GM23338 (cell line): ENCODE results near the gene SPRYD7. TPM values are rescaled to one million over a fixed set of nuclear protein-coding genes. Genes with fewer than 3 reads are reported as not detected.

ENCODE experiments used
- ATAC-seq: fragments of 200-7000 bp; cut with Tn5 transposase; 3 replicates; pipeline ENCODE4 v1.9.1; 2020
- DNase-seq: peaks from one replicate; pipeline ENCODE4 v3.0.0-alpha.2; 2015; ENCODE audit warnings: low spot score
- H2AFZ ChIP-seq: fragments of 200-600 bp; sonication (generic); 2 replicates; pipeline ENCODE4 v1.8.0; 2016; ENCODE audit warnings: antibody characterized with exemption, mild to moderate bottlenecking, moderate library complexity
- H3F3A ChIP-seq: fragments of 200-600 bp; sonication (generic); replicated peaks from 2 replicates; pipeline ENCODE4 v1.8.0; 2017; ENCODE audit warnings: antibody characterized with exemption, mixed run types, low read depth
- H3K27ac ChIP-seq: fragments of 200-600 bp; sonication (generic); 2 replicates; pipeline ENCODE4 v1.6.1; 2016; ENCODE audit warnings: low read depth
- H3K27me3 ChIP-seq: fragments of 200-600 bp; sonication (generic); 2 replicates; pipeline ENCODE4 v1.8.0; 2016; ENCODE audit warnings: mild to moderate bottlenecking, mixed run types, moderate library complexity; ENCODE audit not compliant: insufficient read depth
- H3K36me3 ChIP-seq: fragments of 200-600 bp; sonication (generic); 2 replicates; pipeline ENCODE4 v1.8.0; 2016; ENCODE audit warnings: mild to moderate bottlenecking; ENCODE audit not compliant: insufficient read depth
- H3K4me1 ChIP-seq: fragments of 200-600 bp; sonication (generic); 2 replicates; pipeline ENCODE4 v1.8.0; 2016; ENCODE audit warnings: mild to moderate bottlenecking, moderate library complexity; ENCODE audit not compliant: insufficient read depth
- H3K4me2 ChIP-seq: fragments of 200-600 bp; sonication (generic); 2 replicates; pipeline ENCODE4 v1.7.1; 2017; ENCODE audit warnings: mixed run types
- H3K4me3 ChIP-seq: fragments of 200-600 bp; sonication (generic); 2 replicates; pipeline ENCODE4 v1.6.1; 2016; ENCODE audit warnings: mixed run types
- H3K79me2 ChIP-seq: fragments of 200-600 bp; sonication (generic); replicated peaks from 2 replicates; pipeline ENCODE4 v1.8.0; 2017; ENCODE audit warnings: mild to moderate bottlenecking; ENCODE audit not compliant: insufficient read depth
- H3K9me2 ChIP-seq: fragments of 200-600 bp; sonication (generic); 2 replicates; pipeline ENCODE4 v1.8.0; 2017; ENCODE audit not compliant: insufficient read depth
- H4K20me1 ChIP-seq: fragments of 200-600 bp; sonication (generic); replicated peaks from 2 replicates; pipeline ENCODE4 v1.8.0; 2017; ENCODE audit warnings: mild to moderate bottlenecking; ENCODE audit not compliant: insufficient read depth
- H3K27ac Mint-ChIP-seq: 2 replicates; pipeline ENCODE4 v1.8.0; 2020; ENCODE audit warnings: inconsistent platforms, mild to moderate bottlenecking, moderate library complexity, mixed read lengths
- H3K27me3 Mint-ChIP-seq: 3 replicates; pipeline ENCODE4 v1.8.0; 2022; ENCODE audit warnings: low read depth, mild to moderate bottlenecking, moderate library complexity, mixed read lengths, inconsistent platforms; ENCODE audit not compliant: insufficient read depth, poor library complexity
- H3K36me3 Mint-ChIP-seq: 3 replicates; pipeline ENCODE4 v1.8.0; 2021; ENCODE audit warnings: low read depth, mild to moderate bottlenecking, inconsistent platforms, moderate library complexity, mixed read lengths
- H3K4me1 Mint-ChIP-seq: 3 replicates; pipeline ENCODE4 v1.8.0; 2020; ENCODE audit warnings: mild to moderate bottlenecking, inconsistent platforms, mixed read lengths
- H3K4me3 Mint-ChIP-seq: 3 replicates; pipeline ENCODE4 v1.8.0; 2021; ENCODE audit warnings: moderate library complexity, mild to moderate bottlenecking, inconsistent platforms, mixed read lengths
- H3K9me3 Mint-ChIP-seq: 3 replicates; pipeline ENCODE4 v1.8.0; 2020; ENCODE audit warnings: moderate library complexity, mild to moderate bottlenecking, inconsistent platforms, mixed read lengths
- CREB1 ChIP-seq: fragments of 250-450 bp; sonication (Bioruptor Pico); IDR thresholded peaks from 2 replicates; pipeline ENCODE4 v1.5.0; 2020; ENCODE audit warnings: low read depth, mild to moderate bottlenecking, moderate library complexity
- CTCF ChIP-seq, 2 experiments: fragments of 200-600 bp in 1 of 2; sonication (generic) in 1 of 2; conservative IDR thresholded peaks; 2 replicates each; pipeline versions ENCODE4 v1.5.1 to v1.6.1; 2016 to 2017; ENCODE audit warnings: antibody characterized with exemption in 2 of 2, low read depth in 2 of 2, mild to moderate bottlenecking in 2 of 2, moderate library complexity in 1 of 2
- EZH2 ChIP-seq: fragments of 200-600 bp; sonication (generic); IDR thresholded peaks from one replicate; pipeline ENCODE4 v1.8.0; 2017; ENCODE audit warnings: antibody characterized with exemption, mild to moderate bottlenecking, low read depth; ENCODE audit not compliant: unreplicated experiment
- EZH2phosphoT487 ChIP-seq: fragments of 200-600 bp; sonication (generic); IDR thresholded peaks from one replicate; pipeline ENCODE4 v1.8.1; 2018; ENCODE audit warnings: antibody characterized with exemption; ENCODE audit not compliant: unreplicated experiment
- JUNB ChIP-seq: IDR thresholded peaks from one replicate; pipeline ENCODE4 v1.6.1; 2016; ENCODE audit warnings: antibody characterized with exemption; ENCODE audit not compliant: unreplicated experiment
- POLR2AphosphoS5 ChIP-seq: IDR thresholded peaks from 2 replicates; pipeline ENCODE4 v1.6.1; 2016; ENCODE audit warnings: antibody characterized with exemption, low read depth
- REST ChIP-seq: IDR thresholded peaks from one replicate; pipeline ENCODE4 v1.6.1; 2018; ENCODE audit warnings: antibody characterized with exemption; ENCODE audit not compliant: unreplicated experiment
- ZNF114 ChIP-seq: fragments of 250-450 bp; sonication (Bioruptor Pico); IDR thresholded peaks from 2 replicates; pipeline ENCODE4 v1.5.0; 2020; ENCODE audit warnings: mild to moderate bottlenecking, moderate library complexity
- ZNF462 ChIP-seq: fragments of 250-450 bp; sonication (Bioruptor Pico); IDR thresholded peaks from 2 replicates; pipeline ENCODE4 v1.5.0; 2020; ENCODE audit warnings: mild to moderate bottlenecking, moderate library complexity
- polyA plus RNA-seq: library from polyadenylated mRNA; unstranded; fragments of >200 nt; fragmentation: Nextera tagmentation; extraction: Ambion mirVana; gene quantifications from 2 replicates; pipeline ENCODE4 v1.2.1, GENCODE V29; 2016
- total RNA-seq: library from RNA; depleted of rRNA; stranded (reverse); fragments of >200 nt; shearing (Covaris generic); gene quantifications from 2 replicates; pipeline ENCODE4 v1.2.3, GENCODE V29; 2014

SPRYD7 gene
- total and polyA plus RNA-seq, 2 experiments from 2014 or later, result 2.9 to 7.4 TPM

GRCh38 chr13:49967456-49967855 lies 31.3 kb upstream of the SPRYD7 start:
- peaks cover 8% of the 10 kb centered on the region; the same call in 1 of the 3 replicates for H3K9me3 Mint-ChIP-seq
- H3K36me3 ChIP-seq, result no peaks in the 10 kb centered on the region
- no peak overlapping the region for H3K27ac Mint-ChIP-seq
- no peak overlapping the region for H2AFZ ChIP-seq
- no peak overlapping the region for H3K4me2 ChIP-seq
- H3K36me3 Mint-ChIP-seq, result no peaks in the 10 kb centered on the region
- H3K4me3 ChIP-seq, result no peak overlapping the region
- H3K4me1 Mint-ChIP-seq, result no peaks in the 10 kb centered on the region
- H4K20me1 ChIP-seq, result no peaks in the 10 kb centered on the region
- no peak overlapping the region for H3K27ac ChIP-seq
- TF ChIP-seq JUNB (no peak), CREB1 (CRISPR knock-in tag) (no peak), CTCF (conservative IDR thresholded peaks at IDR 0.05; ENCODE audit: low read depth in 2 of 2) (no peak), EZH2 (no peak), ZNF462 (no peak), REST (no peak), ZNF114 (CRISPR knock-in tag) (no peak), POLR2AphosphoS5 (no peak), EZH2phosphoT487 (no peak)
- no peak for DNase-seq
- no peaks in the 10 kb centered on the region for H3K9me2 ChIP-seq
- no peak for ATAC-seq
- H3K4me3 Mint-ChIP-seq, result no peak overlapping the region
- H3K4me1 ChIP-seq, result no peaks in the 10 kb centered on the region
- H3K79me2 ChIP-seq, result no peaks in the 10 kb centered on the region
- no peaks in the 10 kb centered on the region for H3K27me3 ChIP-seq
- H3K27me3 Mint-ChIP-seq, result no peaks in the 10 kb centered on the region
- H3F3A ChIP-seq, result no peaks in the 10 kb centered on the region
